Stimulated activated CD4-positive, alpha-beta T cell treated with anti-CD3 and anti-CD28 coated beads, Interleukin-4, amount 100 ng/mL, for 1 hour (primary cell): ENCODE measurements around the gene SLC22A4.
A peak's percentile ranks its signal among the peaks of the same experiment; 100 is the strongest.

Experiments used
- DNase-seq: peaks from one replicate; pipeline ENCODE4 v3.0.0-alpha.2; 2020

Gene SLC22A4

GRCh38 chr5:132263548-132264261, 30.5 kb upstream of the SLC22A4 start:
- DNase-seq, result no peak

- DNase-seq, result no peak
Measured at GRCh38 chr5:132264546-132265335, 29.5 kb upstream of the SLC22A4 start.

- DNase-seq, result no peak
Measured at GRCh38 chr5:132265336-132266030, 28.7 kb upstream of the SLC22A4 start.

GRCh38 chr5:132266031-132266835, 28.0 kb upstream of the SLC22A4 start:
- no peak for DNase-seq

- no peak for DNase-seq
Measured at GRCh38 chr5:132266836-132267160, 27.4 kb upstream of the SLC22A4 start.

- no peak for DNase-seq
Measured at GRCh38 chr5:132267166-132267739, 26.9 kb upstream of the SLC22A4 start.

GRCh38 chr5:132267931-132268768, 26.0 kb upstream of the SLC22A4 start:
- no peak for DNase-seq

- DNase-seq, result no peak
Measured at GRCh38 chr5:132268769-132269551, 25.2 kb upstream of the SLC22A4 start.

- no peak for DNase-seq
Measured at GRCh38 chr5:132269635-132270334, 24.4 kb upstream of the SLC22A4 start.

- DNase-seq, result no peak
Measured at GRCh38 chr5:132270335-132270665, 23.9 kb upstream of the SLC22A4 start.

GRCh38 chr5:132270706-132271105, 23.5 kb upstream of the SLC22A4 start:
- no peak for DNase-seq

- DNase-seq, result no peak
Measured at GRCh38 chr5:132271251-132272246, 22.6 kb upstream of the SLC22A4 start.

- peak; percentile 74 for DNase-seq
Measured at GRCh38 chr5:132272311-132273210, 21.6 kb upstream of the SLC22A4 start.

GRCh38 chr5:132273631-132274030, 20.6 kb upstream of the SLC22A4 start:
- no peak for DNase-seq

- no peak for DNase-seq
Measured at GRCh38 chr5:132274050-132274792, 20.0 kb upstream of the SLC22A4 start.

- no peak for DNase-seq
Measured at GRCh38 chr5:132275367-132276220, 18.6 kb upstream of the SLC22A4 start.
